ENCODE measurements around the gene C6orf62.

C6orf62 gene

GRCh38 chr6:24692848-24693592 lies 25.9 kb downstream of the C6orf62 start:
- no peak for TF ChIP-seq CTCF (IDR thresholded peaks at IDR 0.05)

DNA sequence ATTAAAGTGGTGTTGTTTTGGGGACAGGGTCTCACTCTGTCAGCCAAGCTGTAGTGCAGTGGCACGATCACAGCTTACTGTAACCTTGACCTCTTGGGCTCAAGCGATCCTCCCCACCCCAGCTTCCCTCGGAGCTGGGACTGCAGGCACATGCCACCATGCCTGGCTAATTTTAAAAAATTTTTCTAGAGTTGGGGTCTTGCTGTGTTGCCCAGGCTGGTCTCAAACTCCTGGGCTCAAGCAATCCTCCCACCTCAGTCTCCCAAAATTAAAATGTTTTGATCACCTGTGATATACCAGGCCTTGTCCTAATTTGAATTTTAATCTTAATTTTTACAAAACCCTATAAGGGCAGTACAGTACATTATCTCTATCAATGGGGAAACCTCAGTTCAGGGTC lies 26.5 kb downstream of the C6orf62 start:
- TF ChIP-seq CTCF (IDR thresholded peaks at IDR 0.05): no peak

DNA sequence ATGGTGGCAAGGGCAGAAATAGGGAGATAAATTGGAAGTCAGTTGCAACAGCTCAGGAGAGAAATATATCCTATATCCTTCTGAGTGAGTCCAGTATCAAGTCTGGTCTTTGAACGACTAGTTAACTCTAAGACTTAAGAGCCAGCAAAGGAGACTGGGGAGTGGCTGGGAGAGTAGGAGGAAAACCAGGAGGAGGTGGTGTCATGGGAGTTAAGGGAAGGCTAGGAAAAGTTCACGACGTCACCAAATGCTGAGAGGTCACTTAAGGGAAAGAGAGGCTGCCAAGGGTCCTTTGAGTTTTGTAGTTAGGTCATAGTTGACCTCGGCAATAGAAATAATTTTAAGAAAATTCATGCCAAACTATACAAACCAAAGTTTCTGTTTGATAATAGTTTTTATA lies 27.0 kb downstream of the C6orf62 start:
- no peak for TF ChIP-seq CTCF (IDR thresholded peaks at IDR 0.05)

DNA sequence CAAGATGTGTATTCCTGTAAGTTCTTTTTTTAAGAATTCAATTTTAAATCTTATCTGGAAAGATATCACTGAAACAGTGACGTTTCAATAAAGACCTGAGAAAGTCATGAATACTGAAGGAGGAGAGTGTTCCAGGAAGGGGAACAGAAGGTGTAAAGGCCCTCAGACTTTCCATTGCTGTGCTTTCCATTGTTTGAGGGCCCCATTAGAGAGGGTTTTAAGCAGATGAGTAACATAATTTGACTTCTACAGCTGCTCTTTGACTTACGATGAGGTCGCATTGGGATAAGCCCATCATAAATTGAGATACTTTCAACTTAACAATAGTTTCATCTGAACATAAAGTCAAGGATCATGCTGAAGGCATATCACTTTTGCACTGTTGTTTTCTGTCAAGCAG lies 27.4 kb downstream of the C6orf62 start:
- TF ChIP-seq CTCF (IDR thresholded peaks at IDR 0.05): no peak

DNA sequence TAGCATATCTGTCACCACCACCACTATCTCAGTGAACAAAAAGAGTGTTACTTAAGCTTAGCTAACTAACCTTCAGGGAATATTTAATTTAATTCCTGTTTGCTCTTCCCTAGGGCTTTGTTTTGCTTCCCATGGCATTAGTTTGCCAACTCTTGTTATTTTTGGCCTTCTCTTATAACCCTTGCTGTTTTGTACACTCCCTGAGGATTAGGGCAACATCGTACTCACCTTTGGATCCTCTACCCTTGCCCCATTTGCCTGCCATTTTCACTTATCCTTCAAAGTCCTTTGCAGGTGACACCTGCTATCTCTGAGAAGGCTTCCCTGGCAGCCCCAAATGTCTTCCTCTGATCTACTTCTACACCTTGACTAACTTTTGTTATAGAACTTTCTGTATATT lies 28.4 kb downstream of the C6orf62 start:
- TF ChIP-seq CTCF (IDR thresholded peaks at IDR 0.05): no peak

DNA sequence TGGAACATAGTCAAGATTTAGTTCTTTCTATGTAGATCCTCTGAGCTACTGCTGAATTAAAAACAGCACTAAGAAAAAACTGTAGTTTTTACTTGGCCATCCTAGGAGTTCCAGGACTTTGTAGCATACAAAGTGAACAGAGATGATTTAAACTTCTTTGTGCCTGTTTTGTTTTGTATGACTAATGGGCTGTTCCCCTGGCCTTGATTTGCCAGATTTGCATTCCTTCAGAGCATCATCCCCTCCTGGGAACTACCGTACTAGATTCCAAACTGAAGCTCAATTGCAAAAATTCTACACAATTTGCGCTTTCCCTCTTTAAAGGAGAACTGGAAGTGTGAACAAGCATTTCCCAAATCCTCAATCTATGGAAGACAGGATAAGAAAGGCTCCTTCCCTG lies 29.0 kb downstream of the C6orf62 start:
- TF ChIP-seq CTCF (IDR thresholded peaks at IDR 0.05): no peak

DNA sequence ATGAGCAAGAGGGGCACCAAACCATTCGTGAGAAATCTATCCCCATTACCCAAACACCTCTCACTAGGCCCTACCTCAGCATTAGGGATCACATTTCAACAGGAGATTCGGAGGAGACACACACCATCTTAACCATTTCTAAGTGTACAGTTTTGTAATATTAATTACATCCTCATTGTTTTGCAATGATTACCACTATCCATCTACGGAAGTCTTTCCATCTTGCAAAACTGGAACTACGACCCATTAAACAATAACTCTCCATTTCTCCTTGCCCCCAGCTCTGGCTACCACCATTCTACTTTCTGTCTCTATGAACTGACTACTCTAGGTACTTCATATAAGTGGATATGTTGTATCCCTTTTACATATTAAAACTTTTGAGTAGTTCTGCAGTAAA lies 32.0 kb downstream of the C6orf62 start:
- TF ChIP-seq CTCF (IDR thresholded peaks at IDR 0.05): no peak

- TF ChIP-seq CTCF (IDR thresholded peaks at IDR 0.05): no peak
These were observed 32.5 kb downstream of the C6orf62 start for GRCh38 chr6:24686408-24686807.
